HCT116 (cell line): ENCODE measurements around the gene EVX2. TPM values are rescaled to one million over a fixed set of nuclear protein-coding genes. Genes with fewer than 3 reads are reported as not detected.

Source experiments
- ATAC-seq: fragments of 200-7000 bp; cut with Tn5 transposase; 2 replicates; pipeline ENCODE4 v1.9.1; 2020; ENCODE audit warnings: mild to moderate bottlenecking, moderate library complexity
- BruUV-seq: library from RNA; stranded (reverse); fragments of 400-500 nt; replicated peaks from 2 replicates; lab custom pipeline; 2021; lab: Mats Ljungman, UMichigan
- CTCF ChIA-PET: fragments of 300-600 bp; sonication (Branson Sonifier 250); formaldehyde crosslinking; loops from one replicate; lab custom pipeline; 2021; ENCODE audit warnings: antibody characterized with exemption; lab: Charles Lee
- POLR2A ChIA-PET: fragments of 300-600, 350-600 bp; sonication (Branson Sonifier 250); formaldehyde crosslinking; loops from one replicate; lab custom pipeline; 2021; ENCODE audit warnings: antibody characterized with exemption; lab: Charles Lee
- RAD21 ChIA-PET, 2 experiments: fragments of 300-600 bp; sonication (Branson Sonifier 250); formaldehyde crosslinking; loops; one replicate each; lab custom pipeline; 2023; ENCODE audit warnings: low total read pairs in 2 of 2; ENCODE audit not compliant: uncharacterized antibody in 2 of 2, unreplicated experiment in 2 of 2, low non-redundant PET in 1 of 2; lab: Charles Lee
- DNase-seq: peaks from one replicate; pipeline ENCODE4 v3.0.0-alpha.2; 2010; ENCODE audit warnings: low read depth, low spot score
- H2AFZ ChIP-seq: fragments of 200-600 bp; shearing (Covaris generic), sonication (generic); 2 replicates; pipeline ENCODE4 v1.6.1; 2017; ENCODE audit warnings: low read depth, mixed run types, mixed read lengths, antibody characterized with exemption, low read length; ENCODE audit not compliant: poor library complexity, severe bottlenecking
- H3K27ac ChIP-seq: 2 replicates; pipeline ENCODE4 v1.5.1; 2012; ENCODE audit warnings: low read depth, low read length
- H3K27me3 ChIP-seq: fragments of 200-600 bp; sonication (generic); 2 replicates; pipeline ENCODE4 v1.6.1; 2016; ENCODE audit warnings: mixed run types, low read length, mixed read lengths; ENCODE audit not compliant: insufficient read depth
- H3K36me3 ChIP-seq, 2 experiments: fragments of 200-500 bp in 1 of 2; fragments of 200-600 bp in 1 of 2; sonication (Bioruptor generic) in 1 of 2; sonication (generic) in 1 of 2; 2 replicates each; pipeline versions ENCODE4 v1.5.1 to v1.6.1; 2014 to 2016; ENCODE audit warnings: low read length in 2 of 2, inconsistent platforms in 1 of 2, mixed read lengths in 1 of 2, mixed run types in 1 of 2; ENCODE audit not compliant: insufficient read depth in 2 of 2, control insufficient read depth in 1 of 2
- H3K4me1 ChIP-seq, 2 experiments: fragments of 200-600 bp in 1 of 2; sonication (generic) in 1 of 2; 2 replicates each; pipeline versions ENCODE4 v1.5.1 to v1.6.1; 2012 to 2017; ENCODE audit warnings: low read length in 2 of 2, inconsistent platforms in 1 of 2, mild to moderate bottlenecking in 1 of 2, mixed read lengths in 1 of 2, mixed run types in 1 of 2, moderate library complexity in 1 of 2; ENCODE audit not compliant: insufficient read depth in 2 of 2, control insufficient read depth in 1 of 2
- H3K4me2 ChIP-seq: fragments of 200-600 bp; sonication (generic); 2 replicates; pipeline ENCODE4 v1.6.1; 2017; ENCODE audit warnings: mixed run types, low read length, mixed read lengths
- H3K4me3 ChIP-seq, 2 experiments: fragments of 200-600 bp in 1 of 2; sonication (generic) in 1 of 2; replicated peaks in 1 of 2; 2 replicates each; pipeline ENCODE4 v1.5.1; 2011 to 2016; ENCODE audit warnings: low read length in 2 of 2, control low read depth in 1 of 2, low read depth in 1 of 2, mild to moderate bottlenecking in 1 of 2, mixed read lengths in 1 of 2, mixed run types in 1 of 2
- H3K79me2 ChIP-seq: fragments of 200-600 bp; sonication (generic); 2 replicates; pipeline ENCODE4 v1.6.1; 2017; ENCODE audit warnings: mild to moderate bottlenecking, mixed run types, low read length, moderate library complexity, mixed read lengths; ENCODE audit not compliant: insufficient read depth
- H3K9ac ChIP-seq: fragments of 200-600 bp; sonication (generic); 2 replicates; pipeline ENCODE4 v1.6.1; 2016; ENCODE audit warnings: low read length, mixed read lengths
- H3K9me2 ChIP-seq: fragments of 200-600 bp; sonication (generic), shearing (Covaris generic); 2 replicates; pipeline ENCODE4 v1.6.1; 2017; ENCODE audit warnings: mixed run types, mild to moderate bottlenecking, moderate library complexity; ENCODE audit not compliant: insufficient read depth
- H3K9me3 ChIP-seq, 2 experiments: fragments of 200-500 bp in 1 of 2; fragments of 200-600 bp in 1 of 2; sonication (Bioruptor generic) in 1 of 2; sonication (generic) in 1 of 2; 2 replicates each; pipeline ENCODE4 v1.6.1; 2014 to 2017; ENCODE audit warnings: low read length in 2 of 2, mixed read lengths in 2 of 2, inconsistent platforms in 1 of 2, low read depth in 1 of 2, mild to moderate bottlenecking in 1 of 2, mixed run types in 1 of 2, moderate library complexity in 1 of 2; ENCODE audit not compliant: control insufficient read depth in 1 of 2, insufficient read depth in 1 of 2
- H4K20me1 ChIP-seq: fragments of 200-600 bp; sonication (generic), shearing (Covaris generic); 2 replicates; pipeline ENCODE4 v1.6.1; 2017; ENCODE audit warnings: mixed run types, mild to moderate bottlenecking, moderate library complexity; ENCODE audit not compliant: insufficient read depth
- RAD21 ChIP-seq: IDR thresholded peaks from 2 replicates; pipeline ENCODE4 v1.6.1; 2012; ENCODE audit warnings: low read depth, mild to moderate bottlenecking
- SIN3A ChIP-seq: IDR thresholded peaks from 2 replicates; pipeline ENCODE4 v1.6.1; 2012; ENCODE audit warnings: low read depth
- ZNF274 ChIP-seq: fragments of 200-500 bp; sonication (Bioruptor generic); IDR thresholded peaks from 2 replicates; pipeline ENCODE4 v1.6.1; 2014; ENCODE audit warnings: mild to moderate bottlenecking, low read depth, low read length, inconsistent platforms
- intact Hi-C: fragments of 100-400 bp; cut with micrococcal nuclease; formaldehyde crosslinking; loops from 2 replicates; pipeline ENCODE4 v1.10.0; 2022
- total RNA-seq: library from RNA; stranded (reverse); gene quantifications from one replicate; pipeline ENCODE4 v1.2.1, GENCODE V29; 2021; ENCODE audit not compliant: unreplicated experiment
- TF ChIP-seq, protein P1 (sequence below), 3 experiments: fragments of 200-600 bp in 1 of 3; sonication (generic) in 1 of 3; IDR thresholded peaks in 2 of 3; conservative IDR thresholded peaks in 1 of 3; 2 replicates each; pipeline ENCODE4 v1.5.1; 2012 to 2017; ENCODE audit warnings: low read depth in 2 of 3, low read length in 2 of 3, antibody characterized with exemption in 1 of 3, borderline replicate concordance in 1 of 3, control low read depth in 1 of 3, mild to moderate bottlenecking in 1 of 3, mixed read lengths in 1 of 3, mixed run types in 1 of 3, moderate library complexity in 1 of 3; ENCODE audit not compliant: insufficient read depth in 1 of 3
- TF ChIP-seq, protein P2 (sequence below): IDR thresholded peaks from 2 replicates; pipeline ENCODE4 v1.6.1; 2012
- TF ChIP-seq, protein P3 (sequence below): IDR thresholded peaks from 2 replicates; pipeline ENCODE4 v1.6.1; 2011; ENCODE audit warnings: mild to moderate bottlenecking, low read length, moderate library complexity; ENCODE audit not compliant: insufficient replicate concordance; ENCODE audit errors: extremely low read depth

Gene EVX2
- total RNA-seq, 1 experiment from 2014 or later = not detected

DNA sequence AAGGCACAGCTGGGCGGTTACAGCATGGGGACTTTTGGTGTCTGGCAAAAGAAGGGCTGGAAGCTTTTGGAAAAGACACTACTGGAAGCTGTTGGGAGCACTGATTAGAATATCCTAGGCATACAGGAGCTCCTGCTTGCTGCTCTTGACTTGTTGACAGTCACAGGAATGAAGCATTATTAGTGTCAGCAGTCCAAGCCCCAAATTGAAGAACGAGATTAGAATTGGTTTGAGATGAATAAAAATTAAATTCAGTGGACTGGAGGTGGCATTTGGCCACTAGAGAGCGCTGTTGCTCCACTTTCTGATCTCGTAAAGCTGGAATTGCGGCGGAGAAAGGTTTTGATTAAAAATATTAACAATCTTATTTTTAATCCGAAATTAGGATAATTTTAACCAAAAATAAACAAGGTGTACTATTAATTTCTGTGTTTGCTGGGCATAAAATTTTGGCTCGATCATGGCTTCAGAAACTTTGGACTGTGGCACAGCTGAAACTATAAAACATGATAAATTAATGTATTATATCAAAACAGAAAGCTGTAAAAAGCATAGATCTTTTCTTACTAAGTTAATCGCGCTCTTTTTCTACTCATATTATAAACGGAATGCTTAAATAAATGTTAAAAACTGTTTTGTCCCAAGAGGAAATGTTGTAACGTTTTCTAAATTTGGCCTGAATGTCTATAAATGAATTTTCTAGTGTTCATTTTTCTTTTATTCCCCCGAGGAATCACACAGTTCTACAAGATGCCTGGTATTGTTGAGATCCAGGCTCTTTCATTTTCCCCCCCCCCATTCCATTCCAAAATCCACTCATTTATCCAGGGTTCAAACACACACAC is 43.4 kb upstream of the EVX2 start:
- no peaks in the 10 kb centered on the region for H3K36me3 ChIP-seq
- DNase-seq (no peak), ATAC-seq (no peak)
- POLR2A ChIA-PET = interaction anchor here (0.7 to 1.9 kb wide), 6 partner anchors 42 to 1035 kb away, joined by 3 to 5 read pairs (median 4); no protein-coding TSS in a partner anchor
- H2AFZ ChIP-seq = peak overlapping the region; percentile 70
- H3K9me3 ChIP-seq = no peaks in the 10 kb centered on the region
- no peaks in the 10 kb centered on the region for H3K27me3 ChIP-seq
- H3K79me2 ChIP-seq = no peaks in the 10 kb centered on the region
- BruUV-seq = no TSS peak
- TF ChIP-seq, protein P1, sequence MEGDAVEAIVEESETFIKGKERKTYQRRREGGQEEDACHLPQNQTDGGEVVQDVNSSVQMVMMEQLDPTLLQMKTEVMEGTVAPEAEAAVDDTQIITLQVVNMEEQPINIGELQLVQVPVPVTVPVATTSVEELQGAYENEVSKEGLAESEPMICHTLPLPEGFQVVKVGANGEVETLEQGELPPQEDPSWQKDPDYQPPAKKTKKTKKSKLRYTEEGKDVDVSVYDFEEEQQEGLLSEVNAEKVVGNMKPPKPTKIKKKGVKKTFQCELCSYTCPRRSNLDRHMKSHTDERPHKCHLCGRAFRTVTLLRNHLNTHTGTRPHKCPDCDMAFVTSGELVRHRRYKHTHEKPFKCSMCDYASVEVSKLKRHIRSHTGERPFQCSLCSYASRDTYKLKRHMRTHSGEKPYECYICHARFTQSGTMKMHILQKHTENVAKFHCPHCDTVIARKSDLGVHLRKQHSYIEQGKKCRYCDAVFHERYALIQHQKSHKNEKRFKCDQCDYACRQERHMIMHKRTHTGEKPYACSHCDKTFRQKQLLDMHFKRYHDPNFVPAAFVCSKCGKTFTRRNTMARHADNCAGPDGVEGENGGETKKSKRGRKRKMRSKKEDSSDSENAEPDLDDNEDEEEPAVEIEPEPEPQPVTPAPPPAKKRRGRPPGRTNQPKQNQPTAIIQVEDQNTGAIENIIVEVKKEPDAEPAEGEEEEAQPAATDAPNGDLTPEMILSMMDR (IDR thresholded peaks at IDR 0.05 in 2 of 3, conservative IDR thresholded peaks at IDR 0.05 in 1 of 3; ENCODE audit: borderline replicate concordance in 1 of 3, insufficient read depth in 1 of 3, low read depth in 2 of 3, low read length in 2 of 3) = peak; percentile 64 to 88 (median 87)
- TF ChIP-seq RAD21 = peak; percentile 93
- no peak for TF ChIP-seq SIN3A
- no peak for TF ChIP-seq ZNF274
- TF ChIP-seq, protein P2, sequence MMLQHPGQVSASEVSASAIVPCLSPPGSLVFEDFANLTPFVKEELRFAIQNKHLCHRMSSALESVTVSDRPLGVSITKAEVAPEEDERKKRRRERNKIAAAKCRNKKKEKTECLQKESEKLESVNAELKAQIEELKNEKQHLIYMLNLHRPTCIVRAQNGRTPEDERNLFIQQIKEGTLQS = no peak
- TF ChIP-seq, protein P3, sequence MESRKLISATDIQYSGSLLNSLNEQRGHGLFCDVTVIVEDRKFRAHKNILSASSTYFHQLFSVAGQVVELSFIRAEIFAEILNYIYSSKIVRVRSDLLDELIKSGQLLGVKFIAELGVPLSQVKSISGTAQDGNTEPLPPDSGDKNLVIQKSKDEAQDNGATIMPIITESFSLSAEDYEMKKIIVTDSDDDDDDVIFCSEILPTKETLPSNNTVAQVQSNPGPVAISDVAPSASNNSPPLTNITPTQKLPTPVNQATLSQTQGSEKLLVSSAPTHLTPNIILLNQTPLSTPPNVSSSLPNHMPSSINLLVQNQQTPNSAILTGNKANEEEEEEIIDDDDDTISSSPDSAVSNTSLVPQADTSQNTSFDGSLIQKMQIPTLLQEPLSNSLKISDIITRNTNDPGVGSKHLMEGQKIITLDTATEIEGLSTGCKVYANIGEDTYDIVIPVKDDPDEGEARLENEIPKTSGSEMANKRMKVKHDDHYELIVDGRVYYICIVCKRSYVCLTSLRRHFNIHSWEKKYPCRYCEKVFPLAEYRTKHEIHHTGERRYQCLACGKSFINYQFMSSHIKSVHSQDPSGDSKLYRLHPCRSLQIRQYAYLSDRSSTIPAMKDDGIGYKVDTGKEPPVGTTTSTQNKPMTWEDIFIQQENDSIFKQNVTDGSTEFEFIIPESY = no peak
- no peak overlapping the region for H3K27ac ChIP-seq
- CTCF ChIA-PET = interaction anchor here (0.8 to 3.9 kb wide), 27 partner anchors 10 to 1038 kb away, joined by 3 to 36 read pairs (median 6); no protein-coding TSS in a partner anchor
- RAD21 ChIA-PET = interaction anchor here (0.6 to 1.5 kb wide), 8 partner anchors 328 to 1037 kb away, joined by 3 to 7 read pairs (median 3); no protein-coding TSS in a partner anchor
- no peaks in the 10 kb centered on the region for H4K20me1 ChIP-seq
- intact Hi-C loops = loop anchor here (1.0 to 5.0 kb wide), 7 partner anchors 511 to 1630 kb away; no protein-coding TSS in a partner anchor
- H3K4me3 ChIP-seq = peak overlapping the region; percentile 9; a peak in 2 of 4 replicates
- H3K9ac ChIP-seq = no peak overlapping the region
- peaks cover 6 to 17% of the 10 kb centered on the region in 2 experiments; a peak in 3 of 4 replicates for H3K4me1 ChIP-seq
- no peaks in the 10 kb centered on the region for H3K9me2 ChIP-seq
- peak overlapping the region; percentile 51 for H3K4me2 ChIP-seq
